Liver (tissue), 9 donors: Measurements from ENCODE around the gene GNB4. TPM values are rescaled to one million over a fixed set of nuclear protein-coding genes. Genes with fewer than 3 reads are reported as not detected.

Experiments
- DNase-seq: peaks from one replicate; pipeline ENCODE4 v3.0.0-alpha.2; 2017; ENCODE audit warnings: low spot score
- H3K27ac ChIP-seq, 2 donors: one replicate each; pipeline ENCODE4 v1.7.0; 2013; ENCODE audit warnings: inconsistent platforms in 2 of 2, low read length in 2 of 2, control low read depth in 1 of 2, low read depth in 1 of 2, mild to moderate bottlenecking in 1 of 2
- H3K27me3 ChIP-seq, 4 donors: one replicate each; pipeline versions ENCODE4 v1.6.1 to v1.7.0; 2013; ENCODE audit warnings: low read length in 3 of 4, inconsistent platforms in 1 of 4, mild to moderate bottlenecking in 1 of 4, moderate library complexity in 1 of 4; ENCODE audit not compliant: control insufficient read depth in 4 of 4, insufficient read depth in 4 of 4
- H3K36me3 ChIP-seq, 4 donors: one replicate each; pipeline versions ENCODE4 v1.6.1 to v1.7.0; 2013; ENCODE audit warnings: low read length in 3 of 4, mild to moderate bottlenecking in 3 of 4, low read depth in 1 of 4, moderate library complexity in 1 of 4; ENCODE audit not compliant: control insufficient read depth in 4 of 4, insufficient read depth in 3 of 4
- H3K4me1 ChIP-seq, 4 donors: one replicate each; pipeline versions ENCODE4 v1.6.1 to v1.7.0; 2013; ENCODE audit warnings: low read length in 3 of 4, mild to moderate bottlenecking in 3 of 4, moderate library complexity in 1 of 4; ENCODE audit not compliant: control insufficient read depth in 4 of 4, insufficient read depth in 4 of 4
- H3K4me3 ChIP-seq, 3 donors: one replicate each; pipeline versions ENCODE4 v1.6.1 to v1.7.0; 2013; ENCODE audit warnings: low read length in 3 of 3, control low read depth in 1 of 3, low read depth in 1 of 3, mild to moderate bottlenecking in 1 of 3
- H3K9ac ChIP-seq, 2 donors: one replicate each; pipeline ENCODE4 v1.7.0; 2013; ENCODE audit warnings: low read length in 2 of 2, mild to moderate bottlenecking in 2 of 2, moderate library complexity in 2 of 2, control low read depth in 1 of 2, low read depth in 1 of 2
- H3K9me3 ChIP-seq, 4 donors: one replicate each; pipeline versions ENCODE4 v1.6.1 to v1.7.0; 2013; ENCODE audit warnings: low read length in 3 of 4; ENCODE audit not compliant: control insufficient read depth in 4 of 4
- EGR1 ChIP-seq, 2 donors: IDR thresholded peaks; 2 replicates each; pipeline ENCODE4 v1.6.1; 2016 to 2018; ENCODE audit warnings: antibody characterized with exemption in 2 of 2, low read depth in 2 of 2
- FOXA1 ChIP-seq: IDR thresholded peaks from 2 replicates; pipeline ENCODE4 v1.6.1; 2016; ENCODE audit warnings: antibody characterized with exemption
- FOXA2 ChIP-seq: IDR thresholded peaks from 2 replicates; pipeline ENCODE4 v1.6.1; 2016; ENCODE audit warnings: antibody characterized with exemption
- GABPA ChIP-seq, 2 donors: IDR thresholded peaks in 1 of 2; conservative IDR thresholded peaks in 1 of 2; 2 replicates each; pipeline ENCODE4 v1.6.1; 2016; ENCODE audit warnings: antibody characterized with exemption in 2 of 2, mild to moderate bottlenecking in 1 of 2, moderate library complexity in 1 of 2
- HNF4A ChIP-seq, 2 donors: conservative IDR thresholded peaks; 2 replicates each; pipeline ENCODE4 v1.6.1; 2016; ENCODE audit warnings: antibody characterized with exemption in 2 of 2, mild to moderate bottlenecking in 2 of 2
- HNF4G ChIP-seq: IDR thresholded peaks from 2 replicates; pipeline ENCODE4 v1.6.1; 2016; ENCODE audit warnings: antibody characterized with exemption
- JUND ChIP-seq, 2 donors: IDR thresholded peaks; 2 replicates each; pipeline ENCODE4 v1.6.1; 2016; ENCODE audit warnings: antibody characterized with exemption in 2 of 2
- NR2F2 ChIP-seq: IDR thresholded peaks from 2 replicates; pipeline ENCODE4 v1.6.1; 2016; ENCODE audit warnings: antibody characterized with exemption
- RAD21 ChIP-seq, 2 donors: IDR thresholded peaks; 2 replicates each; pipeline ENCODE4 v1.6.1; 2016; ENCODE audit warnings: antibody characterized with exemption in 2 of 2, mild to moderate bottlenecking in 2 of 2
- RXRA ChIP-seq, 2 donors: IDR thresholded peaks; 2 replicates each; pipeline ENCODE4 v1.6.1; 2017 to 2018; ENCODE audit warnings: antibody characterized with exemption in 2 of 2, mild to moderate bottlenecking in 1 of 2
- SP1 ChIP-seq: IDR thresholded peaks from 2 replicates; pipeline ENCODE4 v1.6.1; 2018; ENCODE audit warnings: antibody characterized with exemption, mild to moderate bottlenecking
- TAF1 ChIP-seq: conservative IDR thresholded peaks from 2 replicates; pipeline ENCODE4 v1.6.1; 2016; ENCODE audit warnings: antibody characterized with exemption, mild to moderate bottlenecking
- YY1 ChIP-seq: IDR thresholded peaks from 2 replicates; pipeline ENCODE4 v1.6.1; 2016; ENCODE audit warnings: antibody characterized with exemption, mild to moderate bottlenecking
- WGBS: extraction: QIAGEN DNeasy Blood & Tissue Kit; methylation state at CpG from one replicate; pipeline ENCODE4 v1.1.7; 2013; 5-methylcytosine and 5-hydroxymethylcytosine counted together
- polyA plus RNA-seq, 2 donors: library from polyadenylated mRNA; stranded (reverse) in 1 of 2; unstranded in 1 of 2; fragments of 200-250 nt in 1 of 2; fragments of >200 nt in 1 of 2; fragmentation: Nextera tagmentation in 1 of 2; extraction: Ambion mirVana in 1 of 2; gene quantifications; one replicate each; pipeline versions ENCODE4 v1.2.1 to v1.2.3, GENCODE V29; 2013 to 2015
- total RNA-seq, 2 donors: library from RNA; depleted of rRNA; stranded (reverse); fragments of >200 nt; gene quantifications; one replicate each; pipeline ENCODE4 v1.2.3, GENCODE V29; 2014
- TF ChIP-seq, protein P1 (sequence below): fragments of 150-350 bp; IDR thresholded peaks from 2 replicates; pipeline ENCODE4 v1.5.1; 2017; ENCODE audit warnings: improper control_type of control experiment, low read depth, low read length; ENCODE audit not compliant: missing input control
- TF ChIP-seq, protein P2 (sequence below): IDR thresholded peaks from 2 replicates; pipeline ENCODE4 v1.6.1; 2016; ENCODE audit warnings: antibody characterized with exemption
- TF ChIP-seq, protein P3 (sequence below): IDR thresholded peaks from 2 replicates; pipeline ENCODE4 v1.6.1; 2016; ENCODE audit warnings: antibody characterized with exemption, mild to moderate bottlenecking
- TF ChIP-seq, protein P4 (sequence below): IDR thresholded peaks from 2 replicates; pipeline ENCODE4 v1.6.1; 2016; ENCODE audit warnings: antibody characterized with exemption
- TF ChIP-seq, protein P5 (sequence below): IDR thresholded peaks from 2 replicates; pipeline ENCODE4 v1.6.1; 2016; ENCODE audit warnings: antibody characterized with exemption
- donor health status: healthy.
- donor health status: healthy.
- donor health status: healthy.
- donor health status: healthy.
- donor health status: healthy.

Gene GNB4
- total and polyA plus RNA-seq, 4 donors, result 1.9 to 19.9 (median 5.1) TPM

DNA sequence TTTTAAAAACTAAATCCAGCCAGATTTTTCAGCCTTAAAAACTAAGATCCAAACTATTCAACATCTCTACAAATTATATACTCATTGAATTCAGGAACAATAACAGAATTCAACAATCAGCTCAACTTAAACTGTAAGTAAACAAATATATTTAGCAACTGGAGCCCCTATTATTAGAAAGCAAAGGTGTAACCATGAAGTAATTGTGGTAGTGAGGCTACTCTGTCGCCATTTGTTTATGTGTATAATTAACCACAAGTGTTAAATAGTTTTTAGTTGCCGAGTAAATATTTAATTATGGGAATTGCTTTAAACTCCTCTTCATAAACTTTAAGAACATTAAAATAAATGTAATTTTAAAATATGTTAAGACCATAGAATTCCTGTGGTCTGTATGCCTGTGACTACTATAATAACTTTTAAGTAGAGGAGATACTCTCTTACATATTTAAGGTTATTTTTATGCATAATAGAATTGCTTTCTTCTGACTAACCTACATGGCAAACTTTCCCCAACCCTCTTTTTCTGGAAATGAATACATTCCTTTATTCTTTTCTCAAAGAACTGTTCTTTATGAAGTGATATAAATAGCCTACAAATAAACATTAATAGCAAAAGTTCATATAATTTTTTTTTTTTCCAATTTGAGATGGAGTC, 52.6 kb downstream of the GNB4 start:
- Histone ChIP-seq H3K9ac (no peak overlapping the region), H3K36me3 (peaks cover 3 to 13% (median 5%) of the 10 kb centered on the region in 4 donors)
- 95% methylated on average over 2 of the region's 2 CpGs for WGBS

DNA sequence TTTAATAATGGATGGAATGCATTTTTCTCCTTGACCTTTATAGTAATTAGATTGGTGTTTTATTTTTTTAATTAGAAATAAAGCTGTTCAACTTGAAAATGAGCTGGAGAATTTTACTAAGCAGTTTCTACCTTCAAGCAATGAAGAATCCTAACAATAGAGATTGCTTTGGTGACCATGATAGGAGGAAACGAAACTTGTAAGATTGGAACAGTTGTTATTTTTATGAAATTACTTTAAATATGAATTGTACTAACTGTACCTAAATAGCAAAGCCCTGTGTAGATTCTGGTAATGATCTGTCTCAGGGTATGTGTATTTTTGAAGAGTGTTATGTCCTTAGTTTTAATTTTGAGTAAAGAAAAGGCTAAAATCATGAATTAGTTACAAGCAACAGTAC, 59.4 kb downstream of the GNB4 start:
- Histone ChIP-seq H3K27me3 (no peaks in the 10 kb centered on the region), H3K4me1 (no peaks in the 10 kb centered on the region), H3K9me3 (no peaks in the 10 kb centered on the region), H3K36me3 (peaks cover 0 to 40% (median 17%) of the 10 kb centered on the region in 4 donors), H3K27ac (no peak overlapping the region), H3K9ac (no peak overlapping the region), H3K4me3 (no peak overlapping the region)
- WGBS, result 87% methylated on average over 1 of the region's 1 CpG
- DNase-seq, result no peak
- TF ChIP-seq, protein P1, sequence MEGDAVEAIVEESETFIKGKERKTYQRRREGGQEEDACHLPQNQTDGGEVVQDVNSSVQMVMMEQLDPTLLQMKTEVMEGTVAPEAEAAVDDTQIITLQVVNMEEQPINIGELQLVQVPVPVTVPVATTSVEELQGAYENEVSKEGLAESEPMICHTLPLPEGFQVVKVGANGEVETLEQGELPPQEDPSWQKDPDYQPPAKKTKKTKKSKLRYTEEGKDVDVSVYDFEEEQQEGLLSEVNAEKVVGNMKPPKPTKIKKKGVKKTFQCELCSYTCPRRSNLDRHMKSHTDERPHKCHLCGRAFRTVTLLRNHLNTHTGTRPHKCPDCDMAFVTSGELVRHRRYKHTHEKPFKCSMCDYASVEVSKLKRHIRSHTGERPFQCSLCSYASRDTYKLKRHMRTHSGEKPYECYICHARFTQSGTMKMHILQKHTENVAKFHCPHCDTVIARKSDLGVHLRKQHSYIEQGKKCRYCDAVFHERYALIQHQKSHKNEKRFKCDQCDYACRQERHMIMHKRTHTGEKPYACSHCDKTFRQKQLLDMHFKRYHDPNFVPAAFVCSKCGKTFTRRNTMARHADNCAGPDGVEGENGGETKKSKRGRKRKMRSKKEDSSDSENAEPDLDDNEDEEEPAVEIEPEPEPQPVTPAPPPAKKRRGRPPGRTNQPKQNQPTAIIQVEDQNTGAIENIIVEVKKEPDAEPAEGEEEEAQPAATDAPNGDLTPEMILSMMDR, result no peak
- TF ChIP-seq JUND (IDR thresholded peaks at IDR 0.05), result no peak
- TF ChIP-seq GABPA (IDR thresholded peaks at IDR 0.05 in 1 of 2, conservative IDR thresholded peaks at IDR 0.05 in 1 of 2), result no peak
- TF ChIP-seq, protein P2, sequence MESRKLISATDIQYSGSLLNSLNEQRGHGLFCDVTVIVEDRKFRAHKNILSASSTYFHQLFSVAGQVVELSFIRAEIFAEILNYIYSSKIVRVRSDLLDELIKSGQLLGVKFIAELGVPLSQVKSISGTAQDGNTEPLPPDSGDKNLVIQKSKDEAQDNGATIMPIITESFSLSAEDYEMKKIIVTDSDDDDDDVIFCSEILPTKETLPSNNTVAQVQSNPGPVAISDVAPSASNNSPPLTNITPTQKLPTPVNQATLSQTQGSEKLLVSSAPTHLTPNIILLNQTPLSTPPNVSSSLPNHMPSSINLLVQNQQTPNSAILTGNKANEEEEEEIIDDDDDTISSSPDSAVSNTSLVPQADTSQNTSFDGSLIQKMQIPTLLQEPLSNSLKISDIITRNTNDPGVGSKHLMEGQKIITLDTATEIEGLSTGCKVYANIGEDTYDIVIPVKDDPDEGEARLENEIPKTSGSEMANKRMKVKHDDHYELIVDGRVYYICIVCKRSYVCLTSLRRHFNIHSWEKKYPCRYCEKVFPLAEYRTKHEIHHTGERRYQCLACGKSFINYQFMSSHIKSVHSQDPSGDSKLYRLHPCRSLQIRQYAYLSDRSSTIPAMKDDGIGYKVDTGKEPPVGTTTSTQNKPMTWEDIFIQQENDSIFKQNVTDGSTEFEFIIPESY, result no peak
- TF ChIP-seq FOXA2, result no peak
- TF ChIP-seq RXRA (IDR thresholded peaks at IDR 0.05), result no peak
- no peak for TF ChIP-seq EGR1 (IDR thresholded peaks at IDR 0.05; ENCODE audit: low read depth in 2 of 2)
- TF ChIP-seq, protein P3, sequence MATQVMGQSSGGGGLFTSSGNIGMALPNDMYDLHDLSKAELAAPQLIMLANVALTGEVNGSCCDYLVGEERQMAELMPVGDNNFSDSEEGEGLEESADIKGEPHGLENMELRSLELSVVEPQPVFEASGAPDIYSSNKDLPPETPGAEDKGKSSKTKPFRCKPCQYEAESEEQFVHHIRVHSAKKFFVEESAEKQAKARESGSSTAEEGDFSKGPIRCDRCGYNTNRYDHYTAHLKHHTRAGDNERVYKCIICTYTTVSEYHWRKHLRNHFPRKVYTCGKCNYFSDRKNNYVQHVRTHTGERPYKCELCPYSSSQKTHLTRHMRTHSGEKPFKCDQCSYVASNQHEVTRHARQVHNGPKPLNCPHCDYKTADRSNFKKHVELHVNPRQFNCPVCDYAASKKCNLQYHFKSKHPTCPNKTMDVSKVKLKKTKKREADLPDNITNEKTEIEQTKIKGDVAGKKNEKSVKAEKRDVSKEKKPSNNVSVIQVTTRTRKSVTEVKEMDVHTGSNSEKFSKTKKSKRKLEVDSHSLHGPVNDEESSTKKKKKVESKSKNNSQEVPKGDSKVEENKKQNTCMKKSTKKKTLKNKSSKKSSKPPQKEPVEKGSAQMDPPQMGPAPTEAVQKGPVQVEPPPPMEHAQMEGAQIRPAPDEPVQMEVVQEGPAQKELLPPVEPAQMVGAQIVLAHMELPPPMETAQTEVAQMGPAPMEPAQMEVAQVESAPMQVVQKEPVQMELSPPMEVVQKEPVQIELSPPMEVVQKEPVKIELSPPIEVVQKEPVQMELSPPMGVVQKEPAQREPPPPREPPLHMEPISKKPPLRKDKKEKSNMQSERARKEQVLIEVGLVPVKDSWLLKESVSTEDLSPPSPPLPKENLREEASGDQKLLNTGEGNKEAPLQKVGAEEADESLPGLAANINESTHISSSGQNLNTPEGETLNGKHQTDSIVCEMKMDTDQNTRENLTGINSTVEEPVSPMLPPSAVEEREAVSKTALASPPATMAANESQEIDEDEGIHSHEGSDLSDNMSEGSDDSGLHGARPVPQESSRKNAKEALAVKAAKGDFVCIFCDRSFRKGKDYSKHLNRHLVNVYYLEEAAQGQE, result no peak
- no peak for TF ChIP-seq NR2F2
- TF ChIP-seq HNF4A (conservative IDR thresholded peaks at IDR 0.05), result no peak
- no peak for TF ChIP-seq SP1
- TF ChIP-seq HNF4G, result no peak
- TF ChIP-seq, protein P4, sequence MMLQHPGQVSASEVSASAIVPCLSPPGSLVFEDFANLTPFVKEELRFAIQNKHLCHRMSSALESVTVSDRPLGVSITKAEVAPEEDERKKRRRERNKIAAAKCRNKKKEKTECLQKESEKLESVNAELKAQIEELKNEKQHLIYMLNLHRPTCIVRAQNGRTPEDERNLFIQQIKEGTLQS, result no peak
- TF ChIP-seq RAD21 (IDR thresholded peaks at IDR 0.05), result no peak
- TF ChIP-seq, protein P5, sequence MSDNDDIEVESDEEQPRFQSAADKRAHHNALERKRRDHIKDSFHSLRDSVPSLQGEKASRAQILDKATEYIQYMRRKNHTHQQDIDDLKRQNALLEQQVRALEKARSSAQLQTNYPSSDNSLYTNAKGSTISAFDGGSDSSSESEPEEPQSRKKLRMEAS, result no peak
- TF ChIP-seq YY1, result no peak
- TF ChIP-seq TAF1, result no peak
- TF ChIP-seq FOXA1, result no peak

More for the DNA sequence above, 52.6 kb downstream of the GNB4 start:
- DNase-seq, result no peak
- no peaks in the 10 kb centered on the region for H3K4me1 ChIP-seq
- TF ChIP-seq, protein P4, result no peak
- TF ChIP-seq FOXA2, result no peak
- TF ChIP-seq EGR1 (IDR thresholded peaks at IDR 0.05; ENCODE audit: low read depth in 2 of 2), result no peak
- no peak for TF ChIP-seq NR2F2
- TF ChIP-seq, protein P2, result no peak
- no peaks in the 10 kb centered on the region for H3K9me3 ChIP-seq
- no peak overlapping the region for H3K4me3 ChIP-seq
- no peaks in the 10 kb centered on the region for H3K27me3 ChIP-seq
- no peak overlapping the region for H3K27ac ChIP-seq
